Epithelial cell of proximal tubule (primary cell): Measurements from ENCODE around the gene HMG20A. TPM values are rescaled to one million over a fixed set of nuclear protein-coding genes. Genes with fewer than 3 reads are reported as not detected.

Source experiments
- DNase-seq: peaks from one replicate; pipeline ENCODE4 v3.0.0-alpha.2; 2011; ENCODE audit warnings: low read depth
- H3K4me3 ChIP-seq: 2 replicates; pipeline ENCODE4 v1.5.1; 2011; ENCODE audit warnings: low read depth, mild to moderate bottlenecking, low read length
- total RNA-seq: library from RNA; depleted of rRNA; stranded (reverse); fragments of >200 nt; gene quantifications from 2 replicates; pipeline ENCODE4 v1.2.3, GENCODE V29; 2015
- TF ChIP-seq, protein P1 (sequence below): conservative IDR thresholded peaks from 2 replicates; pipeline ENCODE4 v1.5.1; 2012; ENCODE audit warnings: low read depth, mild to moderate bottlenecking, low read length

HMG20A gene
- total RNA-seq, 1 donor from 2014 or later: 22.5 TPM

DNA sequence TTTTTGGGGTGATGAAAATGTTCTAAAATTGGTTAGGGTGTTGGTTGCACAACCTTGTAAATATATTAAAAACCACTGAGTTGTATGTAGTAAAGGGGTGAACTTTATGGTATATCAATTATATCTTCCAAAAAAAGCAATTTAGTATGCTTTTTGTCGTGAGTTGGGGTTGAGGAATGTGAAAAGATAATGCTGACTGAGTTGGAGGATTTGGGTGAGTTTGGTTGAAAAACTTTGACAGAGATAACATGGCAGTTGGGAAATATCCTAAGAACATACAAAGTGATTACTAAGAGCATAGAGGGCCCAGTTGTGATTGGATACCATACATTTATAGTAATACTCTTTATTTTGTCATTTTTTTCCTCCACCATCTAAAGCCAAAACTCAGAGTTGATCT lies 33.6 kb downstream of the HMG20A start:
- H3K4me3 ChIP-seq: no peak overlapping the region
- DNase-seq: no peak
- TF ChIP-seq, protein P1, sequence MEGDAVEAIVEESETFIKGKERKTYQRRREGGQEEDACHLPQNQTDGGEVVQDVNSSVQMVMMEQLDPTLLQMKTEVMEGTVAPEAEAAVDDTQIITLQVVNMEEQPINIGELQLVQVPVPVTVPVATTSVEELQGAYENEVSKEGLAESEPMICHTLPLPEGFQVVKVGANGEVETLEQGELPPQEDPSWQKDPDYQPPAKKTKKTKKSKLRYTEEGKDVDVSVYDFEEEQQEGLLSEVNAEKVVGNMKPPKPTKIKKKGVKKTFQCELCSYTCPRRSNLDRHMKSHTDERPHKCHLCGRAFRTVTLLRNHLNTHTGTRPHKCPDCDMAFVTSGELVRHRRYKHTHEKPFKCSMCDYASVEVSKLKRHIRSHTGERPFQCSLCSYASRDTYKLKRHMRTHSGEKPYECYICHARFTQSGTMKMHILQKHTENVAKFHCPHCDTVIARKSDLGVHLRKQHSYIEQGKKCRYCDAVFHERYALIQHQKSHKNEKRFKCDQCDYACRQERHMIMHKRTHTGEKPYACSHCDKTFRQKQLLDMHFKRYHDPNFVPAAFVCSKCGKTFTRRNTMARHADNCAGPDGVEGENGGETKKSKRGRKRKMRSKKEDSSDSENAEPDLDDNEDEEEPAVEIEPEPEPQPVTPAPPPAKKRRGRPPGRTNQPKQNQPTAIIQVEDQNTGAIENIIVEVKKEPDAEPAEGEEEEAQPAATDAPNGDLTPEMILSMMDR: no peak

DNA sequence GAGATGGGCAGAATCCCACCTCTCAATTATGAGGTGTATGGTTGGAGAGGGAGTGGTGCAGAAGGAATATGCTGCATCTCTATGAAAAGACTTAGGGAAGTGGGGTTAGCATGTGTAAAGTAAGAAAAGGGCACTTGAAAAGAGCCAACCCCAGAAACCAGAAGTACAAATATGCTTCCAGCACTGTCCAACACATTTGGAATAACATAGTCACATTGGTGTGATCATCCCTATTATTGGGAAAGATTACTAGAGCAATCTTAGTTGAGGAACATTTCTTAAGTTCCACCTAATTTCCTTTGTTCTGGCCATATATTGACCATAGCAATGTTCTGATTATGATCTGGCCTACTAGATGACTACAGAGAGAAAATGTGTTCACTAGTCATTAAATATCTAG lies 34.3 kb downstream of the HMG20A start:
- TF ChIP-seq, protein P1: no peak
- DNase-seq: no peak
- no peak overlapping the region for H3K4me3 ChIP-seq

DNA sequence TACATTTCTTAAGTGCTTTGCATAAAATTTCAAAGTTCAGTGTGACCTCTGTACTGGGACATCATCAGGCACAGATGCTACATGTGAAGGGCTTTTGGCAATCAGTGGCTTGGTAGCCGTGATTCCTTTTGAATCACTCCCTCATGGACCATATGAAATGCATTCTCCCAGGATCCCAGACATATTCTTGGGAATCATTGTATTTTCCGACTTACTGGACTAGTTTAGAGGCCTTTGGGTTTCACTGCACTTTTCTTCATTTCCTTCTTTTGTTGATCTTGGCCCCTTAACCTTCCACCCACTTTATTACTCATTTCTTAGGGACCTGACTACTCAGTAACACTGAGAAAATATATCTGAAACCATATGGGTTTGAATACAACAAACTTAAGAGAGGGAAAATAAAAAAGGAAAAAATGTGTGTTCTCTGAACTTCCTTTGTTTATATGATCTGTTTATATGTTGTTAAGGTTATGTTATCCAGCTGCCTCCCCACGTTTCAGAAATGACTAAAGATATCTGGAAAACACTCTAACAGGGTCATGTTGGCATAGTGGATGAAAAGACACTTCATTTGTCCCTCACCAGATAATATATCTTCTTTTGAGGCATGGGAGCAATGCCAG lies 35.1 kb downstream of the HMG20A start:
- no peak overlapping the region for H3K4me3 ChIP-seq
- TF ChIP-seq, protein P1: no peak
- DNase-seq: peak; percentile 22

DNA sequence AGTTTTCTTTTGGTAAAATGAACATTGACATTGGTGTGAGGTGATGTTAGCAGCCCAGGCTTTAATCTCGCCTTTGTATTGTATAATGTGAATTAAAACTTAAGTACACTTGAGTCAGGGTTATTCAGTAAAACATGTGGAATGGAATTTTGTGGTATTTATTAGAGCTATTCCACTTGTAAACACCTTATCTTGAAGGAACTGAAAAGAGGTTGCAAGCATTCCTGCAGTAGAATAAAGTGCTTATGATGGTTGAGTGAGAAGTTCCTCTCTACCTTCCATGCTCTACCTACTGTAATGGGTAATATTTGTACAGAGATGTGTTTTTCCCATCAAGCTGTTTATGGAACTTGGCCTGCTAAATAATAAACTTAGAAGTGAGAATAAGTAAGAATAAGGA lies 36.1 kb downstream of the HMG20A start:
- TF ChIP-seq, protein P1: no peak
- DNase-seq: peak; percentile 15
- no peak overlapping the region for H3K4me3 ChIP-seq

DNA sequence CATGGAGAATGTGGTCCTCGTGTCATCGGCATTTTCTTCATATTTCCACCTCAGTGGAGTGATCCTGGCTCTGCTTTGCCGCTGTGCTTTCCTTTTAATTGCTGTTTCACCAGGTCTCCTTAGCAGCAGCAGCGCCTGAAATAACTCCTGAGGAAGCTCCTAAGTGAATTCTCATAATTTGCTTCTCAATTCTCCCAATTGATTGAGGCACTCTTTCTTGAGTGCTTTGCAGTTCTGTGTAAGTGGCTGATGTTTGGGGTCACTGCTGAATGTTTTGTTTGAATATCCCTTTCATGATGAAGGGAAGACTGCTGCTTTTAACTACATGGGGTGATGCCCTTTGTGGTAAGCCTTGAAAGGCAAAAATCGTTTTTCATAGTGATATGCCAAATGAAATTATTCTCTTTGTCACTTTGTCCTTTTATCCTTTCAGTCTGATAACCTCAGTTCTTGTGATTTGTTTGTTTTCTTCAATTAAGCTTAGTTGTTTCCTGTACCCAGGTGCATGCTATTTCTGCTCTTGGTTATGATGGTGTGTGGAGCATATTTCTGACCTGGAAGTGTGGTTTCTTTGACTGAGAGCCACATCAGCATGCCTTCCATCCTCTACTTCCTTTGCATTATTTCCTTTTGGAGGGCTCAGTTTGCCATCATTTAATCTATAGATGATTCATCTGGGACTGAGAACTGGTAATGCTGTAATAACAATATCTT lies 36.7 kb downstream of the HMG20A start:
- TF ChIP-seq, protein P1: no peak
- DNase-seq: peak; percentile 22
- no peak overlapping the region for H3K4me3 ChIP-seq

DNA sequence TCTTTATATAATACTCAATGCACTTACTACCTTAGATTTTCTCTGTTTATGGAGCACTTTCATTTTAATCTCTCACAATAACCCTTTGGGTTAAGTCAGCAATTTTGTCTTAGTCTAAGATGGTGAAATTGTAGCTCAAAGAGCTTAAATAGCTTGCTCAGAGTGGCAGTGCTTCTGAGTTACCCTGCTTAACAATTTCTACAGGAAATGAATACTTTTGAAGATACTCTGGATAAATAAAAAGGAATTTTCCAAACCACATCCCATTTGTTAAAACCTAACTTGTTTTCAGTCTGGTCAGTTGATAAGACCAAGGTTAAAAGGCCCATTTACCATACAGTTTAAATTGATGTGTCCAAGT lies 37.2 kb downstream of the HMG20A start:
- TF ChIP-seq, protein P1: no peak
- H3K4me3 ChIP-seq: no peak overlapping the region
- DNase-seq: no peak

DNA sequence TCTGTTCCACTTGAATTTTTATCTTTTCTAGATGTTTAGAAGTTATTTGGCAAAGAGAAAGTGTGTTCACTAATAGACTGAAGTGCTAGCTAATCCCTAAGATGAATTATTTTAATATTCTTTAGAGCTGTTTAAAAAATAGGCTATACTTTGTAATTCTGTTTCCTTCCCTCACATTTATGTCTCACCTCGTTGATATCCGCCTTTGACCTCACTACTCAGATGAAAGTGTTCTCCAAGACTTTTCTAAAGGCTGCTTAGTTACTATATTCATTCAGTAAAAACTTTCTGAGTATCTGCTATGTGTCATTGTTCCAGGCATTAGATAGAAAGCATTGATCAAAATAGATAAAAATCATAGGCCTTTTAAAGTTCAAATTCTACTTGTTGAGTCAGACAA lies 38.3 kb downstream of the HMG20A start:
- no peak for DNase-seq
- H3K4me3 ChIP-seq: no peak overlapping the region
- TF ChIP-seq, protein P1: no peak
